Measurements from ENCODE around the gene ITGB1. TPM values are rescaled to one million over a fixed set of nuclear protein-coding genes. Genes with fewer than 3 reads are reported as not detected.
A peak's percentile ranks its signal among the peaks of the same experiment; 100 is the strongest.

Gene ITGB1
- total and polyA plus RNA-seq, 9 of the 15 experiments (the other 6 are each of a cell fraction or from before 2014, with no cell fraction given), result 40.2 to 194 (median 155) TPM

- TF ChIP-seq, protein P1, sequence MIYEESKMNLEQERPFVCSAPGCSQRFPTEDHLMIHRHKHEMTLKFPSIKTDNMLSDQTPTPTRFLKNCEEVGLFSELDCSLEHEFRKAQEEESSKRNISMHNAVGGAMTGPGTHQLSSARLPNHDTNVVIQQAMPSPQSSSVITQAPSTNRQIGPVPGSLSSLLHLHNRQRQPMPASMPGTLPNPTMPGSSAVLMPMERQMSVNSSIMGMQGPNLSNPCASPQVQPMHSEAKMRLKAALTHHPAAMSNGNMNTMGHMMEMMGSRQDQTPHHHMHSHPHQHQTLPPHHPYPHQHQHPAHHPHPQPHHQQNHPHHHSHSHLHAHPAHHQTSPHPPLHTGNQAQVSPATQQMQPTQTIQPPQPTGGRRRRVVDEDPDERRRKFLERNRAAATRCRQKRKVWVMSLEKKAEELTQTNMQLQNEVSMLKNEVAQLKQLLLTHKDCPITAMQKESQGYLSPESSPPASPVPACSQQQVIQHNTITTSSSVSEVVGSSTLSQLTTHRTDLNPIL (CRISPR knock-in tag; IDR thresholded peaks at IDR 0.05), result no peak
- TF ChIP-seq, protein P2, sequence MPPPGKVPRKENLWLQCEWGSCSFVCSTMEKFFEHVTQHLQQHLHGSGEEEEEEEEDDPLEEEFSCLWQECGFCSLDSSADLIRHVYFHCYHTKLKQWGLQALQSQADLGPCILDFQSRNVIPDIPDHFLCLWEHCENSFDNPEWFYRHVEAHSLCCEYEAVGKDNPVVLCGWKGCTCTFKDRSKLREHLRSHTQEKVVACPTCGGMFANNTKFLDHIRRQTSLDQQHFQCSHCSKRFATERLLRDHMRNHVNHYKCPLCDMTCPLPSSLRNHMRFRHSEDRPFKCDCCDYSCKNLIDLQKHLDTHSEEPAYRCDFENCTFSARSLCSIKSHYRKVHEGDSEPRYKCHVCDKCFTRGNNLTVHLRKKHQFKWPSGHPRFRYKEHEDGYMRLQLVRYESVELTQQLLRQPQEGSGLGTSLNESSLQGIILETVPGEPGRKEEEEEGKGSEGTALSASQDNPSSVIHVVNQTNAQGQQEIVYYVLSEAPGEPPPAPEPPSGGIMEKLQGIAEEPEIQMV (tag; conservative IDR thresholded peaks at IDR 0.05; ENCODE audit: low read depth), result no peak
- TF ChIP-seq ZEB2 (IDR thresholded peaks at IDR 0.05) (no peak), E2F6 (IDR thresholded peaks at IDR 0.05; ENCODE audit: borderline replicate concordance in 1 of 2, extremely low read depth in 1 of 2, insufficient read depth in 1 of 2, insufficient read length in 1 of 2, low read depth in 1 of 2, low read length in 1 of 2, poor library complexity in 1 of 2, severe bottlenecking in 1 of 2) (no peak), BRD4 (IDR thresholded peaks at IDR 0.05) (no peak), MAZ (CRISPR knock-in tag; conservative IDR thresholded peaks at IDR 0.05 in 1 of 2, IDR thresholded peaks at IDR 0.05 in 1 of 2) (no peak), BHLHE40 (IDR thresholded peaks at IDR 0.05; ENCODE audit: low read length) (peak; percentile 4; the same call in 1 of the 2 replicates), SIX5 (IDR thresholded peaks at IDR 0.05; ENCODE audit: borderline replicate concordance in 1 of 2, insufficient read depth in 1 of 2, low read depth in 1 of 2, low read length in 2 of 2) (no peak), GABPA (tag; conservative IDR thresholded peaks at IDR 0.05; ENCODE audit: low read depth) (0 out of 2 replicates have a peak, but pooled peaks have one; percentile 38), EGR1 (conservative IDR thresholded peaks at IDR 0.05) (no peak), CBX8 (IDR thresholded peaks at IDR 0.05; ENCODE audit: borderline replicate concordance, extremely low read depth, low read depth, low read length, poor library complexity, severe bottlenecking) (no peak)
- TF ChIP-seq, protein P3, sequence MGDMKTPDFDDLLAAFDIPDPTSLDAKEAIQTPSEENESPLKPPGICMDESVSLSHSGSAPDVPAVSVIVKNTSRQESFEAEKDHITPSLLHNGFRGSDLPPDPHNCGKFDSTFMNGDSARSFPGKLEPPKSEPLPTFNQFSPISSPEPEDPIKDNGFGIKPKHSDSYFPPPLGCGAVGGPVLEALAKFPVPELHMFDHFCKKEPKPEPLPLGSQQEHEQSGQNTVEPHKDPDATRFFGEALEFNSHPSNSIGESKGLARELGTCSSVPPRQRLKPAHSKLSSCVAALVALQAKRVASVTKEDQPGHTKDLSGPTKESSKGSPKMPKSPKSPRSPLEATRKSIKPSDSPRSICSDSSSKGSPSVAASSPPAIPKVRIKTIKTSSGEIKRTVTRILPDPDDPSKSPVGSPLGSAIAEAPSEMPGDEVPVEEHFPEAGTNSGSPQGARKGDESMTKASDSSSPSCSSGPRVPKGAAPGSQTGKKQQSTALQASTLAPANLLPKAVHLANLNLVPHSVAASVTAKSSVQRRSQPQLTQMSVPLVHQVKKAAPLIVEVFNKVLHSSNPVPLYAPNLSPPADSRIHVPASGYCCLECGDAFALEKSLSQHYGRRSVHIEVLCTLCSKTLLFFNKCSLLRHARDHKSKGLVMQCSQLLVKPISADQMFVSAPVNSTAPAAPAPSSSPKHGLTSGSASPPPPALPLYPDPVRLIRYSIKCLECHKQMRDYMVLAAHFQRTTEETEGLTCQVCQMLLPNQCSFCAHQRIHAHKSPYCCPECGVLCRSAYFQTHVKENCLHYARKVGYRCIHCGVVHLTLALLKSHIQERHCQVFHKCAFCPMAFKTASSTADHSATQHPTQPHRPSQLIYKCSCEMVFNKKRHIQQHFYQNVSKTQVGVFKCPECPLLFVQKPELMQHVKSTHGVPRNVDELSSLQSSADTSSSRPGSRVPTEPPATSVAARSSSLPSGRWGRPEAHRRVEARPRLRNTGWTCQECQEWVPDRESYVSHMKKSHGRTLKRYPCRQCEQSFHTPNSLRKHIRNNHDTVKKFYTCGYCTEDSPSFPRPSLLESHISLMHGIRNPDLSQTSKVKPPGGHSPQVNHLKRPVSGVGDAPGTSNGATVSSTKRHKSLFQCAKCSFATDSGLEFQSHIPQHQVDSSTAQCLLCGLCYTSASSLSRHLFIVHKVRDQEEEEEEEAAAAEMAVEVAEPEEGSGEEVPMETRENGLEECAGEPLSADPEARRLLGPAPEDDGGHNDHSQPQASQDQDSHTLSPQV (IDR thresholded peaks at IDR 0.05), result peak; percentile 55; the same call in 1 of the 2 replicates
Observed at GRCh38 chr10:32961895-32962369, 3.9 kb upstream of the ITGB1 start (continued).
